HG03378 (cell line): ENCODE data around the gene KLK6.
"Not testable (repeated sequence)": the region's sequence is repeated elsewhere in the genome, so short reads cannot be mapped to it uniquely, and the experiment has no call there.

ENCODE experiments used
- ATAC-seq: cut with Tn5 transposase; IDR thresholded peaks from one replicate; pipeline ENCODE4 v1.9.1; 2021; ENCODE audit warnings: mild to moderate bottlenecking, moderate library complexity; ENCODE audit not compliant: unreplicated experiment

Gene KLK6

DNA sequence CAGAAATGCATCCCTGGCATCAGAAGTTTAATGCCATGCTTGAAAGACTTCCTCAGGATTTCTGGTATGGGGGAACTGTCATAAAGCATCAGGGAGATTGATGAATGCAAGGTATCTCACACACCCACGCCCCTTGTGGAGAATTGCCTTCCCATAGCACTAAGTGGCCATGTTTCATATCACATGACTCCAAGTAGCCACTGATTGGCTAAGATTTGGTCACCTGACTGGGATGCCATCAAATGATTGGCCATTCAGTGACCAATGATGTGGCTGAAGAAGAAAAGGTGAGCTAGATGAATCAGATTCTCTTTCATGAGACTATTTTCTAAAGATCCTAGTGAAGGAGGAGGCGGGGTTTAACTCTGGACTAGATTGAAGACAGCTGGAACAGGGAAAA, 24.7 kb upstream of the KLK6 start:
- ATAC-seq = no peak

DNA sequence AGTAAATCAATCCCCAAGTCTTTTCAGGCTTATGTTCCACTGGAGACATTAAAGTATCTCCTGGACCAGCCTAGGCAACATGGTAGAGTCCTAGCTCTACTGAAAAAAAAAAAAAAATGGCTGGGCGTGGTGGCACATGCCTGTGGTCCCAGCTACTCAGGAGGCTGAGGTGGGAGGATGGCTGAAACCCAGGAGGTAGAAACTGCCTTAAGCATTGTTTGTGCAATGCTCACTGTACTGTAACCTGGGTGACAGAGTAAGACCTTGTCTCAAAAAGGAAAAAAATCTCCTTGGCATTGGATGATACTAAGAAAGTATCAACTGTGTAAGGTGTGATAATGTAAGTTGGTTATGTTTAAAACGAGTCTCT, 23.3 kb upstream of the KLK6 start:
- ATAC-seq = no peak

DNA sequence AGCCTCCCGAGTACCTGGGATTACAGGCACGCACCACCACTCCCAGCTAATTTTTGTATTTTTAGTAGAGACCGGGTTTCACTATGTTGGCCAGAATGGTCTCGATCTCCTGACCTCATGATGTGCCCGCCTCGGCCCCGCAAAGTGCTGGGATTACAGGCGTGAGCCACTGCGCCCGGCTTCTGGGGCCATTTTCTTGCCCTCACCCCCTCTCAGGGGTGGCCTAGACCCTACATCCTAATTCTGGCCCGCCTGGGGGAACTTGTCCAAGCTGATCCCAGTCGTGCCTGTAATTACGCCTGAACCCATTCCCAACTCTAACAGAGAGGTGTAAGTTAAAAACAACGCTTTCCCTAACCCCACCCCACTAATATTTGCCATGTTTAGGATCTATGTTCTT, 15.0 kb upstream of the KLK6 start:
- ATAC-seq = not testable (repeated sequence)

DNA sequence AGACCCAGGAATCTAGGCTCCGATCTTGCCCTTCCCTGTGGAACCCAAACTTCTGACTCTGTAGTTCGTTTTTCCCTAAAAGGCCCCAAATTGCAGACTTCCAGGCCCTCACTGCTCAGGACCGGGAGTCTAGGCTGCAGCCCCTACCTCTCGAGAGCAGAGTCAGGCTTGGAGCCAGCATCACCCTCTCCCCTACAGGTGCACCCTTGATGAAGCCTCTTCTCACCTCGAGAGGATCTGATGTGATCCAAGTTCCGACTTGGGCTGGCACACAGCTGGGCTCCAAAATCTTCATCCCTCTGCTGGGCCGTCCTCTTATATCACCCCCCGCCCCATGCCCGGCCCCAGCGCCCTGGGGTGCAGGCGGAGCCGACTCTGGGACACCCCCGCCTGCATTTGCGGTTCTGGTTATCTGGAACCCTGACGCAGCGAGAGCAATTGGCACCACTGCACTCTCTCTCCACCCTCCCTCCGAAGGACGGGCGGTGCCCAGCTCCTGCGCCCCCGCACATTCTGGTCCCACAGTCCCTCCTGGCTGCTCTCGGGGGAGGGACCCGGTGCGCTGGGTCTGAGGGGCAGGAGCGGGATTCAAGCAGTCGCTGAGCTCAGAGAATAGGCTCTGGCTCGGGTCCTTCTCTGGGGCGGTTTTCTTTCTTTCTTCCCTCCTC, 14.4 kb upstream of the KLK6 start, which contains the start of gene KLK7:
Gene KLK7, minus strand, starts transcription at position 293 of the 668 bp plus-strand sequence. CDS start 1,518 bp downstream, outside the sequence.
- ATAC-seq = no peak

DNA sequence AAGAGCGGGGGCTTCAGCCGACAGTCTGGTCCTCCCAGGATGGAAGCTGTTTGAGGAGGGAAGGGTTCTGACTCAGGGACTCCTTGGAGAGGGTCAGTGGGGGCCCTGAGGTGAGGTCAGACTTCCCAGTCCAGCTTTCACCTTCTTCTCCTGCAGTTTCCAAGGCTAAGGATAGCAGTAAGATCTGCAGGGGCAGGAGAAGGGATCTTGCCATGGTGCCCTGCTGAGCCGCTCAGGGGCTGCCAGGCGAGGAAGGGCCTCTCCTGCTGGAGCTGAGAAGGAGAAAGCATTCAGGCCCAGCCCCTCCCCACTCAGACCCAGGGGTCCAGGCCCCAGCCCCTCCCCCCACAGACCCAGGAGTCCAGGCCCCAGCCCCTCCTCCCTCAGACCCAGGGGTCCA, 12.8 kb upstream of the KLK6 start:
- no peak for ATAC-seq

DNA sequence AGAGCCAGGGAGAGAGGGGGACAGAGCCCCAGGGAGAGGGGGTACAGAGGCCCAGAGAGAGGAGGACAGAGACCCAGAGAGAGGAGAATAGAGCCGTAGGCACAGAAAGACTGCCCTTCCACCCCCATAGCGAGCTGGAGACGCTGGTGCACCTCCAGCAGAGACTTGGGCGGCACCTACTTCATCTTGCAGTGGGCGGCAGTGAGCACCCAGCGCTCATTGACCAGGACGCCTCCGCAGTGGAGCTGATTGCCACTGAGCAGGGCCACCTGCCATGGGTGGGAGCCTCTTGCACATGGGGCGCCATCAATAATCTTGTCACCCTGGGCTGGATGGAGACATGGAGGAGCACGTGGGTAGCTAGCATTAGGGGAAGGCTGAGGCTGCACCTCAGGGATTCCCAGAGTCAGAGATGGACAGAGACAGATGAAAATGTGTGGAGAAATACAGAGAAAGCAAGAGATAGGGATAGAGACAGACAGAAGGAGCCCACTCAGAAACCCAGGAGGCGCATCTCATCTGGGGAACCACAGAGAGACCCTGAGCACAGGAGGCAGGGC, 12.3 kb upstream of the KLK6 start:
- no peak for ATAC-seq

DNA sequence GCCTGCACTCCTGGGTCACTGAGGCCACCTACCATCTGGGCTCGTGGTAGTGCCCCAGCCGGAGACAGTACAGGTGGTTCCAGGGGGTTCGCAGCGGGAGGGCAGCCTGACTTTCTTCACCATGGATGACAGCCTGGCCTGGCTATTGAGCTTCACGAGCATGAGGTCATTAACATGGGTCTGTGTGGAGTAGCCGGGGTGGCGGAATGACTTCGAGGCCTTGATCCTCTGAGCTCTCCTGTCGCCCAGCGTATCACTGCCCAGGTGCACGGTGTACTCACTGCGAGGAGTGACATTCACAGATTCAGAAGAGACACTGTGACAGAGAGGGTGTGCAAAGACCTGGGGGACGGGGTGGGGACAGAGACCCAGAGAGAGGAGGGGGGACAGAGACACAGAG, 10.8 kb upstream of the KLK6 start:
- ATAC-seq = no peak

DNA sequence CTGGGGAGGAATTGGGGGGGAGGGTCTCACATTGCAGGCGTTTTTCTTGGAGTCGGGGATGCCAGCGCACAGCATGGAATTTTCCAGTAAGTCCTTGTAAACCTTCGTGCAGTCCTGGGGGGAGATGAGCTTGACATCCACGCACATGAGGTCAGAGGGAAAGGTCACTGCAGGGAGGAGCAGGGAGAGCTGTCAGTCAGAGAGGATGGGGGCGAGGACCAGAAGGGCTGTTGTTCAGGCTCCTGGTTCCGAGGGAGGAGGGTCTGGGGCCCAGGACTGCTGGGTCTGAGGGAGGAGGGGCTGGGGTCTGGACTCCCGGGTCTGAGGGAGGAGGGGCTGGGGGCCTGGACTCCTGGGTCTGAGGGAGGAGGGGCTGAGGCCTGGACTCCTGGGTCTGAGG, 10.4 kb upstream of the KLK6 start:
- ATAC-seq = no peak

DNA sequence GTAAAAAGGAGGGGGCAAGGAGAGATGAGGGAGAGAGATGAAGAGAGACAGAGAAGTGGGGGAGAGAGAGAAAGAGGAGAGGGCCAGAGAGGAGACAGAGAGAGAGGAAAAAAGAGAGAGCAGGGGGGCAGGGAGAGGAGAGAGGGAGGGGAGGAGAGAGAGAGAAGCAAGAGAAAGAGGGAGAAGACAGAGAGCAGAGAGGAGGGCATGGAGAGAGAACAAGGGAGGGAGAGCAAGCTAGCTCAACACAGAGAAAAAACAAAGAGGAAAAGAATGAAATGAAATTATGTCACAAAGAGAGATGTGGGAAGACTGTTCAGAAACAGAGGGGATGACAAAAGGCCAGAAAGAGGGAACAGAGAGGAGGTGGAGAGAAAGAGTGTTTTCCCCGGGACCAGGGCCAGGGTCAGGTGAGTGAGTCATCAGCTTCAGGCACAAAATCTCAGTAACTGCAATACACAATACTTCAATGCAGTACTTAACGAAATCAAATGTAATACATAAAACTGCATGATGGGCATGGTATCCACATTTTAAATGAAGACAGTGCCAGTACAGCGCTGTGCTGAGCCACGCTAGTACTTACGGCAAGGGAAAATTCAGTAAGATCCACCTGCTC, 9.5 kb upstream of the KLK6 start:
- ATAC-seq = no peak

DNA sequence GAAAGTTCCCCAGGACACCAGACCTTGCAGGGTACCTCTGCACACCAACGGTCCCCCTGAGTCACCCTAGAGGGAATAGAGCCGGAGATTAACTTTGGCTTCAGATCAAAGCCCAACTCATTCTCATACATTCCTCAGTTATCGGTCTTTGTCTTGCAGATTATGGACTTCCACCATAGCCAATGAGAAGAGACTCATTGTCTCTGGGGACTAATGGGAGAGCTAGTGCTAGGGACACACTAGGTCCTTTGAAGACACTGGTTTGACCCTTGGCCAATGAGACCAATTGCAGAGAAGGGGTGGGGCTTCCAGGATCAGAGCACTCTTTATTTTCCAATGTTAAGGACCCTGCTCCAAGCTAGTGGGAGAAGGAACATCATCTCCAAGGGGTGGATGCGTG, 8.2 kb upstream of the KLK6 start:
- ATAC-seq = no peak

DNA sequence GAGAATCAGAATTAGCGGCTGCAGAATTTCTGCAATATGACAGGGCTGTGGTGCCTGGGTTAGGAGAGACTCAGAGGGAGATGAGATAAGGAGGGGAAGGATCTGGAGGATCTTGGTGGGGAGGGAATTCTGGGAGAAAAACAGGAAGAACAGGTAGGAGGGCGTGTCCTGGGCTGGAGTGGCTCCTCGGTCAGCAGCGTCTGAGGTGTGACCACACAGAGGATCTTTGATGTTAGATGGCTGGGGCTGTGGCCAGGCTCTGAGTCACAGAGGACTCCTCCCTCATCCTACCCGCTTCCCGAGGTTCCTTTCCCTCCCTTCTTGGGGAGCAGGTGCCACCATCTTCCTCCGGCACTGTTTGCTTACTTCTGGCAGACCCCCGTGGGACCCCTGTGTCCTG, 6.4 kb upstream of the KLK6 start:
- no peak for ATAC-seq

DNA sequence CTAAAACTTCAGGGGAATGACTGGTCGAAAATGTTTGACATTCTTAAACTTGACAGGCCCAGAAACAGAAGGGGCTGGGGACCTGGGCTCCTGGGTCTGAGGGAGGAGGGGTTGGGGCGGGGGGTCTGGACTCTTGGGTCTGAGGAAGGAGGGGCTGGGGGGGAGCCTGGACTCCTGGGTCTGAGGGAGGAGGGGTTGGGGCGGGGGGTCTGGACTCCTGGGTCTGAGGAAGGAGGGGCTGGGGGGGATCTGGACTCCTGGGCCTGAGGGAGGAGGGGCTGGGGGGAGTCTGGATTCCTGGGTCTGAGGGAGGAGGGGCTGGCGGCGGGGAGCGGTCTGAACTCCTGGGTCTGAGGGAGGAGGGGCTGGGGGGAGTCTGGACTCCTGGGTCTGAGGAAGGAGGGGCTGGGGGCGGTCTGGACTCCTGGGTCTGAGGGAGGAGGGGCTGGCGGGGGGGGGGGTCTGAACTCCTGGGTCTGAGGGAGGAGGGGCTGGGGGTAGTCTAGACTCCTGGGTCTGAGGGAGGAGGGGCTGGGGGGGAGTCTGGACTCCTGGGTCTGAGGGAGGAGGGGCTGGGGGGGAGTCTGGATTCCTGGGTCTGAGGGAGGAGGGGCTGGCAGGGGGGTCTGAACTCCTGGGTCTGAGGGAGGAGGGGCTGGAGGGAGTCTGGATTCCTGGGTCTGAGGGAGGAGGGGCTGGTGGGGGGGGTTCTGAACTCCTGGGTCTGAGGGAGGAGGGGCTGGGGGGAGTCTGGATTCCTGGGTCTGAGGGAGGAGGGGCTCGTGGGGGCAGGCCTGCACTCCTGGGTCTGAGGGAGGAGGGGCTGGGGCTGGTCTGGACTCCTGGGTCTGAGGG, 5.5 kb upstream of the KLK6 start:
- no peak for ATAC-seq

DNA sequence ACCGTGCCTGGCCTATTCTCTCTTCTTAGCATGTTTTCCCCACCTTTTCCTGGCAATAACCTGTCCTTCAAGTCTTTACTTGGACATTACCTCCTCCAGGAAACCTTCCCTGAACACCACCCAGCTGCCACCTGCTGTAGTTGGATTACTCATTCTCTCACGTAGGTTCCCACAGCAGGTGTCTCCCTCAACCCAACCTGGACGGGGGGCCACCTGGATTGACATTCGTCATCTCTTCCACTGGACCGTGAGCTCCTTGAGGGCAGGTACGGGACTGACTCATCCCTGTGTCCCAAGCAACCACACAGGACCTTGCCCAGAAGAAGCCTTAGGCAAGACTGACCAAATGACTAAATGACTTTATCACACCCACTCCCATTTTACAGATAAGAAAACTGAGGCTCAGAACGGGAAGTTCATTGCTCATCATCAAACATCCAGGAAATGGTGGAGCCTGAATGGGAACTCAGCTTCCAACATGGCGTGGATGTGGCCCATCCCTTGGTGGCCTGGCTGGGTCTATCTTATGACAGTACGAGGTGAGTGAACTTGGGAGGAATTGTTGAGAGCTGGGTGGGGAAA, 3.5 kb upstream of the KLK6 start:
- no peak for ATAC-seq

DNA sequence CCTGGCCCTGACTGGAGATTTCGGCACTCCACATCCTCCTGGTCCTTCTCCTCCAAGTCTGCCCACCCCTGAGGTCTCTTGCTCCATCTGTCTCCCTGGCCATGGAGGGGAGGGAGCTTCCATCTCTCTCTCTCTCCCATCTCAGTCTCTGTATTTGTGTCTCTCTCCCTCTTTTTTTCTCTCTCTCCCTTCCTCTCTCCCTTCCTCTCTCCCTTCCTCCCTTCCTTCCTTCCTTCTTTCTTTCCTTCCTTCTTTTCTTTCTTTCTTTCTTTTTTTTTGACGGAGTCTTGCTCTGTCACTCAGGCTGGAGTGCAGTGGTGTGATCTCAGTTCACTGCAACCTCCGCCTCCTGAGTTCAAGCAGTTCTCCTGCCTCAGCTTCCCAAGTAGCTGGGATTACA, 419 bp upstream of the KLK6 start:
- ATAC-seq = not testable (repeated sequence)

DNA sequence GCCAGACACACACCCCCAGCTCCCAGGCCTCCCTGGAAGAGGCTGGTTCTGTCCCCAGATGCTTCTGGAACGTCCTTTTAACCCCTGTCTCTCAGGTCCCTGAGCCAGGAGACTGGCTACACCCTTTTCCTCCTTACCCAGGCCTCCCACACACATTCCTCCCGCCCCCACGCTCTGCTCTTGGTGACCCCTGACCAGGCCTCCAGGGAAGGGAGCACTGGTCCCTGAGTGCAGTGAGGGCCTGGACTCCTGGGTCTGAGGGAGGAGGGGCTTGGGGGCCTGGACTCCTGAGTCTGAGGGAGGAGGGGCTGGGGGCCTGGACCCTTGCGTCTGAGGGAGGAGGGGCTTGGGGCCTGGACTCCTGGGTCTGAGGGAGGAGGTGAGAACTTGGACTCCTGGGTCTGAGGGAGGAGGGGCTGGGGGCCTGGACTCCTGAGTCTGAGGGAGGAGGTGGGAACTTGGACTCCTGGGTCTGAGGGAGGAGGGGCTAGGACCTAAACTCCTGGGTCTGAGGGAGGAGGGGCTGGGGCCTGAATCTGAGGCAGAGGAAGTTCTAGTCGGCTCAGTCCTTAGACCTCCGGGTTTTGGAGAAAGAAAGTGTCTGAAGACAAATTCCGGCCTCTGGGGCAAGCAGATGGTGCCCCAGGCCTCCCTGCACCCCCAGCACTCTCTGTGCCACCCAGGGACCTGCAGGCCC, 527 bp downstream of the KLK6 start:
- ATAC-seq = no peak

DNA sequence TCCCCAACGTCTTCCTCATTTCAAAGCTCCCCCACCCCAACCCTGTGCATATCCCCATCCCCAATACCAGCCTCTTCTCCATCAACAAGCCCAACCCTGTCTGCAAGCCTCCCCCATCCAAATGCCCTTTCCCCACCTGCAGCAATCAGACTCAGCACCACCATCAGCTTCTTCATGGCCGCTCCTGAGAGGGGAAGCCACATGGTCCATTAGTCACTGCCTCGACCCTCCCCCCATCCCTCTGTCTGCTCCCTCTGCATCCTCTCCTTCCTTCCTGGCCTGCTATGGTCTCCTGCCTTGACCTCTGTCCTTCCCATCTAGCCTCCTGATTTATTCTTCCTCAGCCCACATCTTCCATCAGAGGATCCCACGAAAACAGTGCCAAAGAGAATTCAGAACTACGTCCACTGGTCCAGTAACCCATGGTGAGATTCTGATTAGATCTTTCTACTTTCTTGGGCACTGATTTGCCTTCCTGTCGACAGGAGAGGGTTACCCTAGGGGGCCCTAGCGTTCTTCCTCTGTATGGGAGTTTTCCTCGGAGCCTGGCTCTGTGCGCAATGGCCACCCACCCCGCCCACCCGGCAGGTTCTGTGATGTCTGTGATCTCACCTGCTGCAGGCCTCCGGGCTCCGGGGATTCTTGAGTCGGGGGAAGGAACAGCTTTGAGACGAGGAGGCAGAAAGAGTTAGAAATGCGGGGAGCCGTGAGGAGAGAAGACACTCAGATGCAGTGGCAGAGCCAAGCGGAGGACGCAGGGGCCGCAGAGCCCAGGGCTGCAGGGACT, 1.3 kb downstream of the KLK6 start:
- ATAC-seq = no peak

DNA sequence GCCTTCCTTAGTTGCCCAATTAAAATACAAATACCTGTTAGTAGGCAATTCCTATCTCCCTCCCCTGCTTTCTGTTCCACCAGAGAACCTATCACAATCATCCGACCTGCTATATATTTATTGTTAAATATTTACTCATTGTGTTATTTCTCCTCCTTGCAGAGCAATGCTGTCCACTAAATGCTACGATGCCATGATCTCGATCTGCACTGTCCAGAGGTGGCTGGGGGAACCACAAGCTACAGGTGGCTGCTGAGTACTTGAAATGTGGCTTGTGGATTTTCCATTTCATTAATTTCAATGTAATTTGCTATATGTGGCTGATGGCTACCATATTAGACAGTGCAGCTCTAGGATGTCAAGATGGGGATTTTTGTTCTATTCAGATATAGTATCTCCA, 5.1 kb downstream of the KLK6 start:
- ATAC-seq = no peak

DNA sequence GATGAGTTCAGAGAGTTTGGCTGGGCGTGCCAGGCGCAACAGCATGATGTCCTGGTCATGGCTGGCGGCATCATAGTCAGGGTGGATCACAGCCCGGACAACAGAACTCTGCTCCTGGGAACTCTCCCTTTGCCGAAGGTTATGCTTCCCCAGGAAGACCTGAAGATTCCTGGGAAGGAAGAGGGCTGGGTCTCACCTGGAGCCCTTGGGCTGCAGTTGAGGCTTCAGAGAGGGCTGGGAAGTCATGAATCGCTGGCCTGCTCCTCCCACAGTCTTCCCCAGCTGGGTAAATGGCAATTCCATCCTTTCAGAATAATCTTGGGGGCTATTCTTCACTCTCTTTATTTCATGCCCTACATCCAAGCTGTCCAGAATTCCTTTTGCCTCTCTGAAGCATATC, 6.0 kb downstream of the KLK6 start:
- ATAC-seq = no peak

DNA sequence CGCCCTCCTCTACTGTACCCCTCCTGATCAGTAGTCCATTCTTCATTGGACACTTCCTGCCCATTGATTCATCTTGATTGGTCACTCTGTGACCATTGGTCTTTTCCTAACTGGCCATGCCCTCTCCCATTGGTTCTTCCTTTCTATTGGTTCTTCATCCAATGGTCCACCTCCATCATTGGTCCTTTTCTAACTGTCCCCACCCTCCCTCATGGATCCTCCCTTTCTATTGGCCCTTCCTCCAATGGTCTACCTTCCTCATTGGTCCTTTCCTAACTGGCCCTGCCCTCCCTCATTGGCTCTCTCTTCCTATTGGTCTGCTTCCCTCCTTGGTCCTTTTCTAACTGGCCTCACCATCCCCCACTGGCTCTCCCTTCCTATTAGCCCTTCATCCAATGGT, 7.1 kb downstream of the KLK6 start:
- ATAC-seq = no peak
